ENCODE measurements around the gene EMC8. TPM values are rescaled to one million over a fixed set of nuclear protein-coding genes. Genes with fewer than 3 reads are reported as not detected.
A peak's percentile ranks its signal among the peaks of the same experiment; 100 is the strongest.

Gene EMC8
- total RNA-seq, 4 donors from 2014 or later = 27.9 to 40.0 (median 31.8) TPM

- TF ChIP-seq CTCF (IDR thresholded peaks at IDR 0.05) (no peak), POLR2AphosphoS5 (IDR thresholded peaks at IDR 0.05) (no peak), EP300 (IDR thresholded peaks at IDR 0.05; ENCODE audit: low read depth) (no peak), POLR2A (IDR thresholded peaks at IDR 0.05) (no peak)
- Histone ChIP-seq H3K27me3 (no peaks in the 10 kb centered on the region), H3K27ac (peak overlapping the region in 2 of 4 donors; percentile 11 to 37), H3K4me1 (peaks cover 0 to 9% (median 6%) of the 10 kb centered on the region in 4 donors), H3K9me3 (no peaks in the 10 kb centered on the region), H3K36me3 (peaks cover 0 to 29% (median 14%) of the 10 kb centered on the region in 4 donors), H3K4me3 (no peak overlapping the region)
- in situ Hi-C loops (cut with MboI; ENCODE audit: low pct_ligation_motif_present in 1 of 4, low pct_unique_long_range_greater_than_20kb in 1 of 4, low sequenced_read_pairs in 3 of 4) = no loop called here
- peak; percentile 53 for DNase-seq
- 61% methylated on average over 12 of the region's 16 CpGs; no CpG with 5 or more reads in 1 of the 2 donors for WGBS, 2 donors (ENCODE audit: low coverage in 1 of 2)
- intact Hi-C loops (cut with DNase I; ENCODE audit: low total_unique reads) = no loop called here
Observed at GRCh38 chr16:85781695-85782370, 17.5 kb downstream of the EMC8 start.

DNA sequence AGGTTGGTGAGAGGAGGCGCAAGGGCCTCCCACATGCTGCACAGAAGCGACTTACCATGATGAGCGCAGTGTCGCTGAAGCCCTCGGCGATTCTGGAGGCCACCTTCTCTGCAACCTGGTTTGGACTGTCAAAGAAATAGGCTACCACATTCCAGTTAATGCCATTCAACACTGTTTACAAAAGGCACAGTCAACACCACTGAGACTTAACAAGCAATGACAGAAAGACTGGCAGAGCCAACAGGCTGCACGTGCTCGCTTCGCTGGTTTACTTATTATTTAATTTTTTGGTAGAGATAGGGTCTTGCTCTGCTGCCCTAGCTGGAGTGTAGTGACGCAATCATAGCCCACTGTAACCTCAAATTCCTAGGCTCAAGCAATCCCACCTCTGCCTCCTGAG is 18.2 kb downstream of the EMC8 start:
- H3K9me3 ChIP-seq = no peaks in the 10 kb centered on the region
- peaks cover 0 to 9% (median 6%) of the 10 kb centered on the region in 4 donors for H3K4me1 ChIP-seq
- peaks cover 0 to 27% (median 12%) of the 10 kb centered on the region in 4 donors for H3K36me3 ChIP-seq
- no peak for DNase-seq
- H3K4me3 ChIP-seq = no peak overlapping the region
- intact Hi-C loops (cut with DNase I; ENCODE audit: low total_unique reads) = no loop called here
- in situ Hi-C loops (cut with MboI; ENCODE audit: low pct_ligation_motif_present in 1 of 4, low pct_unique_long_range_greater_than_20kb in 1 of 4, low sequenced_read_pairs in 3 of 4) = no loop called here
- no peak overlapping the region for H3K27ac ChIP-seq
- TF ChIP-seq POLR2AphosphoS5 (IDR thresholded peaks at IDR 0.05) (no peak), CTCF (IDR thresholded peaks at IDR 0.05) (no peak), EP300 (IDR thresholded peaks at IDR 0.05; ENCODE audit: low read depth) (no peak), POLR2A (IDR thresholded peaks at IDR 0.05) (no peak)
- no peaks in the 10 kb centered on the region for H3K27me3 ChIP-seq
- WGBS, 2 donors (ENCODE audit: low coverage in 1 of 2) = 83% methylated on average over 10 of the region's 10 CpGs; no CpG with 5 or more reads in 1 of the 2 donors

- intact Hi-C loops (cut with DNase I; ENCODE audit: low total_unique reads) = no loop called here
Observed at GRCh38 chr16:85780281-85780680, 19.1 kb downstream of the EMC8 start.

More at GRCh38 chr16:85780281-85780680, 19.1 kb downstream of the EMC8 start:
- no peak for TF ChIP-seq CTCF (IDR thresholded peaks at IDR 0.05)
- TF ChIP-seq POLR2AphosphoS5 (IDR thresholded peaks at IDR 0.05) = no peak
- TF ChIP-seq EP300 (IDR thresholded peaks at IDR 0.05; ENCODE audit: low read depth) = no peak
- TF ChIP-seq POLR2A (IDR thresholded peaks at IDR 0.05) = no peak
- Histone ChIP-seq H3K27me3 (no peaks in the 10 kb centered on the region), H3K4me1 (peaks cover 0 to 9% (median 6%) of the 10 kb centered on the region in 4 donors), H3K36me3 (peaks cover 0 to 26% (median 11%) of the 10 kb centered on the region in 4 donors), H3K4me3 (no peak overlapping the region), H3K9me3 (no peaks in the 10 kb centered on the region), H3K27ac (no peak overlapping the region)
- in situ Hi-C loops (cut with MboI; ENCODE audit: low pct_ligation_motif_present in 1 of 4, low pct_unique_long_range_greater_than_20kb in 1 of 4, low sequenced_read_pairs in 3 of 4) = no loop called here
- no peak for DNase-seq
- 92% methylated on average over 26 of the region's 26 CpGs; no CpG with 5 or more reads in 1 of the 2 donors for WGBS, 2 donors (ENCODE audit: low coverage in 1 of 2)
